NCI-H82 treated with DMSO at 0.1 percent for 48 hours (cell line): ENCODE results near the gene CARS2.
"Not testable (repeated sequence)": the region's sequence is repeated elsewhere in the genome, so short reads cannot be mapped to it uniquely, and the experiment has no call there.

Experiments
- DNase-seq: peaks from one replicate; lab custom pipeline; 2025; ENCODE audit not compliant: unreplicated experiment; lab: John Stamatoyannopoulos, UW

Gene CARS2

DNA sequence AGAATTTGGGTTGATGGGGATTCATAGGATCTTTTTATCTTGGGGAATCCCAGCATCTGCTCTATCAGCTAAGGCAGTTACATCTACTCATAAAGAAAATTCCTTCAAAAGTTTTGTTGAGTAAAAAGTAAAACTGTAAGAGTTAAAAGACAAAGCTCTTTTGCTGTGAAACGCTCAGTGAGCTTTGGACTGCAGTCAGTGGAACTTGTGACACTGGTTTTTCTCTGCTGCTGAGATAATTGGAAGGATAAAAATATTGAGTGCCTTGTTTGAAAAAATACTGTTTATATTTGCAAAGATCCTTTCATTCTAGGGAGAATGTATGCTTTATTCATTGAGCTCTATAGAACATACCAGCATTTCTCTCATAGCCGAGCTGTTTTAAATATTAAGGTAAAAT, 85.3 kb downstream of the CARS2 start:
- DNase-seq = no peak

DNA sequence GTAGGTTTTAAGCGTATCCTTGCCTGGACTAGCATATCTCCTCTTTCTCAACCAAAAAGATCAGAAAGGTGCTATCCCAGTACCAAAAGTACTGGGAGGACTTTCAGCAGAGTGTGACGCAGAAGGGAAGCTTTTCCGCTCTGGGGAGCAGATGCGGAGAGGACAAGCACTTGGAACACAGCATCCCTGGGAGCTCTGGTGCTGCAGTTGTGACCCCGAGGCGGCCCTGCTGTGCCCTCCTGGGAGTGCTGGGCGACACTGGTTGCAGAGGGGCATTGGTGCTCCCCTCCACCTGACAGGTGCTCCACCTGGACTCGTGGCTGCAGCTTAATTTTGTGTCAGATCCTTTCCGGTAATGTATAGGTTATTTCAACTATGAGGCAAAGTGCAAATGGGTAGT, 87.1 kb downstream of the CARS2 start:
- DNase-seq = no peak

DNA sequence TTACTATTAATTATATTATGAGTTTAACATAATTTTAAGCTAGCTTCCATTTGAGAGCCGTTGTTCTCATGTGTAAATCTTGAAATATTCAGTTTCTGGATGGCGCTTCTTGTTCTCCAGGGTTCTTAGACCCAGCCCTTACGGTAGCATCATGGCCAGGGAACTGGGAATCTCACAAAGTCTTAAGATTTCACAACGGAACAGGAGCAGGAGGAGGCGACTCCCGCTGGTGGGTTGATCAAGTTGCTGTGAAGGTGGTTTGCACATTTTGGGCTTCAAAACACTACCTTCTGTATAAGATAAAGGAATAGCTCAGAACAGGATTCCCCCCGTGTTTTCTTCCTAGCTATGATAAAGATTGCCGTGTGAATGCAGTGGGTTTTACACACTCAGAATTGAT, 87.7 kb downstream of the CARS2 start:
- no peak for DNase-seq

DNA sequence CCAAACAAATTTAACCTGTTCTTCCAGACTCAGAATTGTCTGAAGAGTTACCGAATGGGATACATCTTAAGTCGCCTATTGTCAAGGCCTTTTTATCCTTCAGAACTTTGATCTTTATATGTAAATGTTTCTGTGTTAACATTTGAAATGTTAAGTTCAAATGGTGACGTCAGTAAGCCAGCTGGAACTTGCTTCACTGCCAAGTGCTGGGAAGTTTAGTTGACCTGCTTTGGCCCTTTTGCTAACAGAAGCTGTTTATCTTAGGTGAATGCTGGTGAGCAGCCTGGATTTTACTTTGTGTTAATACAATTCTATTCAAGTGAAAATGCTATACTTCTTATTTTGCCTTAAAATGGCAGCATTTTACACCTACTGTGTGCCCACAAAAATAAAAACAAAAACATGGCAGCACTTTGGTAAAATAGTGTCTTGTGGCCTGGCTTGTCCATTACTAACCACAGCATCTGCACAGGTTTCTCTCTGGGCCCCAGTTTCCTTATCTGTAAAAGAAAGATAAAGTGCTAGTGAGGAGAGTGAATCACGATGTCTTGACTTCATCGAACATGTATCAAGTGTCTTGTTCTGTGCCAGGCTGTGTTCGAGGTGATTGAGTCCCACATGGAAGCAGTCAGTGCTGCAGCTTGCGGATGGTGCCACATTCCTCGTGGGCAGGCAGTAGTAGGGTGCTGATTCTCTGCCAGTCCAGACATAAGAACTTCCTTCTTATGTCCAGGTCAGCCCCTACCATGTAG, 88.4 kb downstream of the CARS2 start:
- DNase-seq = no peak

DNA sequence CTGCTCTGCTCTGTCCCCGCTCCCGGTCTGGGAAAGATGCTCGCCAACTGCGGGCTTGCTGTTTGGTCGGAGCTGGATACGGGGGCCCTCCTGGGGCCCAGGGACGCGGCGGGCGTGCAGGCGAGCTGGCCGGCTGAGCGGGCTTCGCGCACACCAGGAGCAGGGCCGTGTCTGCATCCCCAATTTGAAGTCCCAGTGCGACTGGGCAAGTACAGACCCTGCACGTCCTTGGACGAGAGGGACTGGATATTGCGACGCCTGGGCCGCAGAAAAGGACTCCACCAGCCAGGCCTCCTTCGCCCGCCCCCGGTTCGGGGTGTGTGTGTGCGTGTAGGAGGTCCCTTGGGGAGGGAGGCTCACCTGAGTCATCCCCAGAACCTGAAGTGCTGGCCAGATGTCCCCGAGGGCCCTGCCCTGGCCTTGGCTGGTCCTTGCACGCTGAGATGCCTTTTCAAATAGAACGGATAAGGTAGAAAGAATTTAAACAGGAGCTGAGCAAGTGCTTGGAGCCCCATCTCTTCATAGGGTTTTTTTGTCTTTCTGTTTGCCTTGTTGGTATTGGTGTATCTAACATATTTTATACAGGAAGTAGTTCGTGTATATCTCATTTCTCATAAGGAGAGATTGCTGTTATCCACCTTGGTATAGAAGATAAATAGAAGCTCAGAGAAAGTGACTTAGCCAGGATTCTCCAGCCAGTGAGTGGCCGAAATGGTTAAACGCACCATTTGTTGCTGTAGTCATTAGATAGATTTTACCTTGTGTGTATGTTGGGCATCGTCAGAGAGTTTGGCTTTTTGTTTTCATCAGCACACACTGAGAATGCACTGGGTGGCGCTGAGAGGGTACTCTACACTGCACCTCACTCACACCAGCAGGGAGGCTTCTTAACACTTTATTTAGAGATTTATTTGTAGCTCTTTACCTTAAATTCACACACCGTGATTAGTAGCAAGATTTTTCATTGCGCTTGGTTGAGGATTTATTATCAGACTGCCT, 89.5 kb downstream of the CARS2 start:
- DNase-seq = no peak

DNA sequence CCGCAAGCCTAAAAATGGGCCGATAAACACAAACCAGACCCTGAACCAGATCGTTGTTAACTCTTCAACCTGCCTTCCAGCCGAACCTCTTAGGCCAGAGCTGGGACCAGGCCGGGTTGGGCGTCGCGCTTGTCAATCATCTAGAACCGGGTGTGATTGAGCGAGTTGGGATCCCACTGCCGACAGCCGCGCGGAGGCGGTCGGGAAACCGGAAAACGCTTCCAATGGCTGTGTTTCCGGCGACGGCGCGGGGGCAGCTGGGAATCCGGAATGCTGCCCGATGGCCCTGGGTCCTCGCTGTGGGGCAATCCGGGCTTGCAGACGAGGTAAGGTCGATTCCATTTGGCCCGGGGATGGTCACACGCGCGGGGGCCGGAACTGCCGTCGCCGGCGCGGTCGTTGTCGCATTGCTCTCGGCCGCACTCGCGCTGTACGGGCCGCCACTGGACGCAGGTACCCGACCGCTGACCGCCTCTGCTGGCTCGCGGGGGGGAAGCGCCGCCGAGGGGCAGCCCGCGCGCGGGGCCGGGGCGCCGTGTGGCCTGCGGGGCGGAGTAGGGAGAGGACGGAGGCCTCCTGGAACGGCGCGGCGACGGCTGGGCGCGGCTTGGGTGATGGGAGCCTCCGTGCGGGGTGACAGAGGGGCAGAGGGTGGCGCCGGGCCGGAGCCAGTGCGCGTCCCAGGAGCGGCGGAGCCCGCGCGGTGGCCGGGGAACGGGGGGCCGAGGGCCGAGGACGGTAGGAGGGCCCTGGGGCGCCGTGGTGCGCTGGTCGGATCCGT, 90.4 kb downstream of the CARS2 start, which contains the start of gene NAXD:
Gene NAXD (plus strand): TSS at position 224 of the 781 bp plus-strand sequence. CDS start 57 bp downstream, at position 281.
- peak; percentile 83 for DNase-seq

DNA sequence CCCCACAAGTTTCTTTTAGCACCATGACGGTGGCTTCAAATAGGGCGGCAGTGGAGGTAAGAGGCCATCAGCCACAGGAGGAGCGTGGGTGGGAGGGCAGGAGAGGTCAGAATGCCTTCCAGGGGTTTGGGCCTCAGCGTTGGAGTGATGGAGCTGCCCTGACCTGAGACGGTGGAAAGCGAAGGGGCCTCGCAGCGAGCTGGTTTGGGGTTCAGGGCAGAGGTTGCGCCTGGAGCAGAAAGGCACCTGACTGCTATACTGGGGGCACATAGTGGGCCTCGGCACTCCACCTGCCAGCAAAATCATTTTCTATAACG, 91.0 kb downstream of the CARS2 start:
- no peak for DNase-seq

DNA sequence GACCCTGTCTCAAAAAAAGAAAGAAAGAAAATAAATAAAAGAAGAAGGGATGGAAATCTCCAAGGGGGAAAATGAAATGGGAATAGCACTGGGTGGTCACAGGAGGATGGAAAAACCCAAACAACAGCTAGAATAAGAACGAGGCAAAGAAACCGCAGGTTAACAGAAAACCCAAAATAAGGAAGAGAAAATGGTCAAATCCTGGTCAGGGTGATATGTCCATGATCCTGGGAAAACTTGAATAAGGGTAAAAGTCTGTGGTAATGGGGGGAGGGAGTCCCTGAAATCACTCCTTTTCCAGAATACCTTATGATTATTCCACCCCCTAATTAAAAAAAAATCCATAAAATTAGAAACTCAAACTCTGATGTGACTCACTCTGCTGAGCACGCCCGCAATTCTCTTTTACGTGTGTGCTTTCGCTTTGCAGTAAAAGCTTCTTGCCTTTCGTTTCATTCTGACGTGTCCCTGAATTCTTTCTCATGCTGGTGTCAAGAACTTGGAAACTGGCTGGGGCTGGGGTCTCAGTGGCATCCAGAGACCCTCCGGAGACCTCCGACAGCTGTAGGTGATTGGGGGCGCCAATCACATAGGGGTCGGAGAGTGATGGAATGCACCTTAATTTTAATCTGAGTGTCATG, 94.8 kb downstream of the CARS2 start:
- DNase-seq = no peak

DNA sequence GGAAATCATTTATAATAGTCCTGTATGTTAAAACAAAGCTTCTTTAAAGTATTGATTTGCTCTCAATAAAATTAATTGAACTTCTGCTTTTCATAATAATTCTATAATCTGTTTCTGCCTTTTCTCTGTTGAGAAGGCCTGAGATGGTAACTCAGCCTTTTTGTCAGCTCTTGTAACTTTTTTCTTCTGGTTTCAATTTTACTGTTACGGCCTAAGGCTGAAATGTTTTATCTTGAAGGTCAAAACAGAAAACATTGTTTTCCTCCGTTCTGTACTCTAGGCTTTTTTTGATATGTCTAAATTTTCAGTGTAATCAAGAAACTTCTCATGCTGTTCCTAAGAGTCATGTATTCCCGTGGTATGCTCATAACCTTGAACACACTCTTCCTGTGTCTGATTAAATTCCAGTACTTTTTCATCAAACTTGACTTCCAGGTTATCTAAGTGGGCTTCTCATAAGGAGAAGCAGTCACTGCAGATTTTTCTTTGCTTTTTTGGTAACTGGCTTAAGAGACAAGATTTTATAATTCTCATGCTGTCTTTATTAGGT, 98.2 kb downstream of the CARS2 start:
- DNase-seq = no peak

DNA sequence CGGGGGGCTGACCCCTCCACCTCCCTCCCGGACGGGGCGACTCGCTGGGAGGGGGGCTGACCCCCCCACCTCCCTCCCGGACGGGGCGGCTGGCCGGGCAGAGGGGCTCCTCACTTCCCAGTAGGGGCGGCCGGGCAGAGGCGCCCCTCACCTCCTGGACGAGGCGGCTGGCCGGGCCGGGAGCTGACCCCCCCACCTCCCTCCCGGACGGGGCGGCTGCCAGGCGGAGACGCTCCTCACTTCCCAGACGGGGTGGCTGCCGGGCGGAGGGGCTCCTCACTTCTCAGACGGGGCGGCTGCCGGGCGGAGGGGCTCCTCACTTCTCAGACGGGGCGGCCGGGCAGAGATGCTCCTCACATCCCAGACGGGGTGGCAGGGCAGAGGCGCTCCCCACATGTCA, 99.6 kb downstream of the CARS2 start:
- DNase-seq = not testable (repeated sequence)

DNA sequence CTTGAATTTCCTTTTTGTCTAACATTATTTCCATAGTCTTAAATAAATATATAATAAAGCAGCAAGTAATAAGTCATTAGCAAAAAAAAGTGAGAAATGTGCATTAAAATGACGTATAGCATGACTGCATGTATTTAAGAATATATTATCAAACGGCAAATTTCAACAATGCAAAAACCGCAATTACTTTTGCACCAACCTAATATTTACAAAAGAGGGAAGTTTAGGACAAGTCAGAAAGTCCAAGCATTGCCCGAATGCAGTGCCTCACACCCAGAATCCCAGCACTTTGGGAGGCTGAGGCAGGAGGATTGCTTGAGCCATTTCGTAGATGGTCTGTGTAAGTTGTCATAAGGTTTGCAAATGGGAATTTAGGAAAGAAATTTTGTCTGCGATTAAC, 100.8 kb downstream of the CARS2 start:
- DNase-seq = no peak

DNA sequence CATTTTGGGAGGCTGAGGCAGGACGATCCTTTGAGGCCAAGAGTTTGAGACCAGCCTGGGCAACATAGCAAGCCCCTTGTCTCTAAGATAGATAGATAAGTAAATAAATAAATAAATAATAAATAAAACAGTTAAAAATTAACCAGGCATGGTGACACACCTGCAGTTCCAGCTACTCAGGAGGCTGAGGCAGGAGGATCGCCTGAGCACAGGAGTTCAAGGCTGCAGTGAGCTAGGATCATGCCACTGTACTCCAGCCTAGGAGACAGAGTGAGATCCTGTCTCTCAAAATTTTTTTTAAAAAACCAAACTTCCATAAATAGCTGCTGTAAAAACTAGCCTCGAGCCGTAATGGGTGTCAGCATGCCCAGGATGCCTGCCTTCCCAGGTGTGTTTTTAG, 104.9 kb downstream of the CARS2 start:
- DNase-seq = no peak

DNA sequence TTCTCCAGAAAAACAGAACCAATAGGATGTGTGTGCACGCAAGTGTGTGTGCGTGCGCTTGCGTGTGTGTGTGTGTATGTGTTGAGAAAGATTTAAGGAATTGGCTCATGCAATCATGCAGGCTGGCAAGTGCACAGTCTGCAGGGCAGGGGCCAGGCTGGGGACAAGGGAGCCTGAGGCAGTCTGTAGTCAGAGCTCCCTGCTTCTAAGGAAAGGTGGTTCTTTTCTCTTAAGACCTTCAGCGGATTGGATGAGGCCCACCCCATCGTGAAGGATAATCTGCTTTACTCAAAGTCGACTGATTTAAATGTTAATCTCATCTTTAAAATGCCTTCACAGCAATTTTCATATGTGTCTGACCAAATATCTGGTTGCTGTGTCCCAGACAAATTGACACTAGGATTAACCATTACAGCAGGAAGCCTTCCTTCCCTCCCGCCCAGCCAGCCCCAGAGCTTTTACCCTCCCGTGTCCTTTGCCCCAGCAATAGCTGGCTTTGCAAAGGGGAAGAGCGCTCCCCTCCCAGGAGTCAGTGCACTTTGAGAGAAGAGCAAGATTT, 105.6 kb downstream of the CARS2 start:
- DNase-seq = peak; percentile 65

DNA sequence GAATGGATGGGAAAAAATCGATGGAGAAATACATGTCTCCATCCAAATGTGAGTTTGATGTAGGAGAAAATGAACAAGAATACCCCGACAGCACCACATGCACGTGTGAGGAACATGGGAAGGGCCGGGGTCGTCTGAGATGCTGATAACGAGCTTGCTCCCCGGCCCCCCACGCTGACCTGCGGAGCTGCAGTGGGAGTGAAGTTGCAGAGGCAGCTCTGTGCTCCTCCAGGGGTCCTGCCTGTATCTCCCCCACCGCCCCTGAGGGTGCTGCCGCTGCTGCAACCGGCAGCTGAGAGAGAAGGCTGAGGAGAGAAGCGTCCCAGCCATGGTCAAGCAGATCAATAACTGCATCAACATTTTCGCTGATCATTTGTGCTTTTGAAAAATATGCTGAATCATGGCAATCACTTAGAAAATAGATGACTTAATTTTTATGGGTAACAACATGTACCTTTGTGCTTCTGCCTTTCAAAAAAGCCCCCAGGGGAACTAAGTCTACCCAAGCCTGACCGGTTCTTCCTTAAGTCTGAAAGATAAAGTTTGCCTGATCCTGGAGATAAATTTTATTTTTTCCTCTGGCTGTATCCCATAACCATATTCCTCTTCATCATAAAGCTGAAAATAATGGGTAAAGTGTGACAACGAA, 108.8 kb downstream of the CARS2 start:
- DNase-seq = no peak

DNA sequence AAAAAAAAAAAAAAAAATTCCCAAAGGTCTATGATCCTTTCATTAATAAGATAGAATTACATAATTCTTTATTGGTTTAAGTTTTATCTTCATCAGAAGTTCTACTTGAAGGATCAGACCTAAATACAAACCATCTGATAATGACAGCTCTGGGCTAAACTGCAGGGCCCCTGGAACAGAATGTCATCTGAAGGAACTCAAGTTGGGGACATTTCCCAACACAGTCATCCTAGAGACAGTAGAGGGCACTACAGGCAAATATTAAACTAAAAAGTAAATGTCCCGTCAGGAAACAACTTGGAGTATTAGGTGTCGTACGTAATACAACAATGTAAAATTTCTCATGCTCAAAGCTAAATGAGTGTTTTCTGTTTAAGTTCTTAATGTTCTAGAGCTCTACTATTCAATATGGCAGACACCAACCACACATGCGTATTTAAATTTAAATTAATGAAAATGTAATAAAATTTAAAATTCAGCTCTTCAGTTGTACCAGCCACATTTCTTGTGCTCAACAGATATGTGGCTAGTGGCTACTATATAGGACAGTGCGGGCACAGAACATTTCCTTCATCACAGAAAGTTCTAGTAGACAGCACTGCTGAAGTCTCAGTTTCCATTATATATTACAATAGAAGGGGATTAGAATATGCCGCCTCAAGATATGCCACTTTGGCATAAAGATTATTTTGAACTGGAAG, 112.3 kb downstream of the CARS2 start:
- DNase-seq = peak; percentile 46

DNA sequence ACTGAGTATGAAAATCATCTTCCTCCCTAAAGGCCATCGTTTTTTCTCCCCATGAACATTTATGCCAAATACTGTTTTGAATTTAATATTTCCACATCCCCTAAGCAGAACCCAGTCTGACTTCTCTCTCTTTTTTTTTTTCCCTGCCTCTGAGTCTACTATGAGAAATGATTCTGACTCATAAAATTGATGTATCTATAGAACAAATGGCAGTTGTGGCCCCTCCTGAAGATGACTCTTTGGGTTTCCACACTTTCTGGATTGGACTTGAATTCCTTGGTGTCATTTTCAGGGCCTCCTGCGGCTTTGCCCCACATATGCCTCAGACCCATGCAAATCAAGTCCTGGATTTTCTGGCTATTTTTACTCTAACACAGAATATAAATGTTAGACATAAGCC, 113.3 kb downstream of the CARS2 start:
- DNase-seq = no peak
